GM12873 (cell line): ENCODE data around the gene MARK2.

ENCODE experiments used
- CTCF ChIP-seq: IDR thresholded peaks from 2 replicates; pipeline ENCODE4 v1.5.1; 2012; ENCODE audit warnings: low read depth, mild to moderate bottlenecking, moderate library complexity, low read length, control low read depth; ENCODE audit not compliant: insufficient read depth; ENCODE audit errors: missing control alignments

The MARK2 gene

GRCh38 chr11:63840356-63841060 lies 1.6 kb downstream of the MARK2 start:
- TF ChIP-seq CTCF, result no peak

DNA sequence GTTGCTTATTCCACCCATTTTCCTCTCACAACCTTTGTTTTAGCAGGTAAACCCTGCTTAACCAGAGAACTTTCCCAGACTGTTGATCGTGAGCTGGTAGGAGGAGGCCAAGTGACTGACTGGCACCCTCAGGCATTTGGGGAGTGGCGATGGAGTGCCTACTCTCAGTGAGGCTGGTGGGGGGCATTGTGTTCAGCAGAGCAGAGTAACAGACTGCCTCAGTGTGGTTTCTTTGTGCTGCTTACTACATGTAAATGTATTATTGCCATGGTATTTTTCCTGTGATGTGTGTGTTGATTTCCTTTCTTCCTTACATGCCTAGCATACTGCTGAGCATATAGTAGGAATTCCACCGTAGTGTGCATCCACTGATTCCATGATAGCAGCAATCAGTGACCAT lies 2.6 kb downstream of the MARK2 start:
- no peak for TF ChIP-seq CTCF

- no peak for TF ChIP-seq CTCF
Observed at GRCh38 chr11:63843041-63843440, 4.1 kb downstream of the MARK2 start.

DNA sequence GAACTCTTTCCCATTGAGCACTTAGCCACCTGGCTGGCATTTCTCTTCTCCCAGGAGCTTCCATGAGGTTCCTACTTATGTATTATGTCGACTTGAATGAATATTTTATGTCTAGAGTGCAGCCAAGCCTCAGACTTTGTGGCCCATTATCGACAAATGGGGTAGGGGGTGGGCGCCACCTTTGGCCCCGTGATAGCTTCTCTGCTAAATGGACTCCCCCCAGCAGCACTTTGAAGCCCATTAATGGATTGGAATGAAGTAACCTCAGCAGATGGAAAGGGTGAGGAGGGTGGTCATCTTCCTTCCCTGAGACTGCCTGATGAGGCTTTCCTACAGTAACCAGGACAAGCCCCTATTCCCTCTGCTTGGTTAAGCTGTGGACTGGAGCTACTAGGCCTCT lies 5.9 kb downstream of the MARK2 start:
- TF ChIP-seq CTCF, result no peak

DNA sequence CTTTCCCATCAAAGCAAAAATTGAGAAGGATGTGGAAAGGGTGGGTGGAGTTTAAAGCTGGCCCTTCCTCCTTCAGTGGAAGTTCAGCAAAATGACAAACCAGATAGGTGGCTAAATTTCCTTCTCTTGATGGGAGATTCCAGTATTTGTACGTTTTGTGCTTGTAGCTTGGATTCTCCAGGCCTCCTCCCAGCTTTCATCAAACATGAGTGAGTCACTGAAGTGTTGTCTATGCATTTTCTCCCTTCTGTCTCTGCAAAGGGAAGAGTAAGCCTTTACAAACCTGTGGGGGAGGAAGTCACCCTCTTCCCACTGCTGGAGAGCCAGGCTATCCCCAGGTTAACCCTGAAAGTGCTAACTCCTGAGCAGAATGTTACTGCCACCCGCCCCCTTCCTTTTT lies 6.4 kb downstream of the MARK2 start:
- no peak for TF ChIP-seq CTCF

GRCh38 chr11:63845911-63846310 lies 7.0 kb downstream of the MARK2 start:
- TF ChIP-seq CTCF, result no peak

- no peak for TF ChIP-seq CTCF
Observed at GRCh38 chr11:63846897-63847296, 8.0 kb downstream of the MARK2 start.

DNA sequence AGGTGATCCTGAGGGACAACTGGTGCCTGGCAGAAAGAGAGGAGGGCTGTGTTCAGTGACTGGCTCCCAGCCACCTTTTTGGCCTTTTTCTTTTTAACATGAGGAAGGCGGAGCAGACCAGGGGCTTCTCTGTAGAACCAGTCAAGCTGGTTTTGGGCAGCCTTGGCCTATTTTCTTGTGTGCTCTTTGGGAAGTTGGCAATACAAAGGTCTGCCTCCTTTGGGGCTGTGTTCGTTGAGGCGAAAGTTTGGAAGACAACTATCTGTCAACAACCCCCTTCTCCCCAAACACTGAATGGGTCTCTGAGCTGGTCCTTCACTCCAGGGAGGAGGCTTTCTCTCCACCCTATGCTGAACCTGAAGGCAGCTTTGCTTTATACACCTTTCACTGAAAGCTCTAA lies 8.5 kb downstream of the MARK2 start:
- no peak for TF ChIP-seq CTCF
